ENCODE measurements around the gene ACTG2.

GRCh38 chr2:73870084-73870483 is 22.7 kb upstream of the ACTG2 start:
- TF ChIP-seq CTCF (IDR thresholded peaks at IDR 0.05; ENCODE audit: low read length), result no peak
- TF ChIP-seq EZH2 (optimal IDR thresholded peaks at IDR 0.05; ENCODE audit: low read depth, low read length), result no peak
- TF ChIP-seq EZH2phosphoT487 (IDR thresholded peaks at IDR 0.05; ENCODE audit: low read length), result no peak

Data from MM.1S (cell line).